K562 (cell line): Measurements from ENCODE around the gene CLCF1. TPM values are rescaled to one million over a fixed set of nuclear protein-coding genes. Genes with fewer than 3 reads are reported as not detected.

ENCODE experiments used
- ATAC-seq: fragments of 200-7000 bp; cut with Tn5 transposase; 3 replicates; pipeline ENCODE4 v1.9.1; 2020; ENCODE audit warnings: moderate library complexity
- BruUV-seq: library from RNA; stranded (reverse); fragments of 400-500 nt; replicated peaks from 2 replicates; lab custom pipeline; 2021; lab: Mats Ljungman, UMichigan
- CTCF ChIA-PET: fragments of 300-600 bp; formaldehyde crosslinking; extraction: SDS; loops from one replicate; lab custom pipeline; 2021; ENCODE audit warnings: low intra/inter-chr PET ratio; lab: Yijun Ruan, JAX
- POLR2A ChIA-PET: fragments of 300-600, 350-650 bp; sonication (Branson Sonifier 250); formaldehyde crosslinking; extraction: SDS; loops from one replicate; lab custom pipeline; 2021; ENCODE audit warnings: antibody characterized with exemption, inconsistent platforms; lab: Yijun Ruan, JAX
- DNase-seq, 4 experiments: peaks; one replicate each; pipeline versions ENCODE4 v3.0.0 to v3.0.0-alpha.2; 2011 to 2018; ENCODE audit warnings: low spot score in 3 of 4, mixed read lengths in 3 of 4; ENCODE audit errors: extremely low read depth in 1 of 4
- FAIRE-seq: peaks from 2 replicates; lab custom pipeline; 2011; peaks lifted over from hg19 to GRCh38; lab: Jason Lieb, UNC
- H2AFZ ChIP-seq: 2 replicates; pipeline ENCODE4 v1.6.0; 2011; ENCODE audit warnings: low read depth, low read length, control low read depth, inconsistent platforms
- H3K27ac ChIP-seq: fragments of 200-600 bp; 3 replicates; pipeline ENCODE4 v1.8.0; 2011; ENCODE audit warnings: low read depth, mild to moderate bottlenecking, control low read depth, inconsistent platforms, low read length, moderate library complexity, mixed read lengths; ENCODE audit errors: extremely low read depth
- H3K27me3 ChIP-seq, 2 experiments: fragments of 300-600 bp in 1 of 2; 2 replicates in 1 of 2; 3 replicates in 1 of 2; pipeline versions ENCODE4 v1.6.0 to v1.8.0; 2011; ENCODE audit warnings: inconsistent platforms in 2 of 2, low read length in 2 of 2, mild to moderate bottlenecking in 1 of 2, mixed read lengths in 1 of 2, moderate library complexity in 1 of 2; ENCODE audit not compliant: control insufficient read depth in 2 of 2, insufficient read depth in 2 of 2
- H3K36me3 ChIP-seq: fragments of 300-600 bp; 3 replicates; pipeline ENCODE4 v1.8.0; 2011; ENCODE audit warnings: mild to moderate bottlenecking, low read length, inconsistent platforms; ENCODE audit not compliant: control insufficient read depth, insufficient read depth
- H3K4me1 ChIP-seq, 2 experiments: fragments of 200-600 bp in 1 of 2; replicated peaks in 1 of 2; 2 replicates in 1 of 2; 3 replicates in 1 of 2; pipeline versions ENCODE4 v1.5.1 to v1.8.0; 2011; ENCODE audit warnings: inconsistent platforms in 2 of 2, low read length in 2 of 2, mild to moderate bottlenecking in 1 of 2, mixed read lengths in 1 of 2, moderate library complexity in 1 of 2; ENCODE audit not compliant: control insufficient read depth in 2 of 2, insufficient read depth in 2 of 2
- H3K4me2 ChIP-seq: 2 replicates; pipeline ENCODE4 v1.6.1; 2011; ENCODE audit warnings: low read length, control low read depth, inconsistent platforms, mixed read lengths; ENCODE audit not compliant: insufficient read depth
- H3K4me3 ChIP-seq: fragments of 200-600 bp; sonication (generic), shearing (Covaris generic); 2 replicates; pipeline ENCODE4 v1.5.1; 2016; ENCODE audit warnings: control low read depth, inconsistent platforms
- H3K79me2 ChIP-seq: fragments of 200-600 bp; 3 replicates; pipeline ENCODE4 v1.8.0; 2011; ENCODE audit warnings: low read length, inconsistent platforms; ENCODE audit not compliant: control insufficient read depth, insufficient read depth
- H3K9ac ChIP-seq, 2 experiments: 2 replicates each; pipeline versions ENCODE4 v1.6.0 to v1.6.1; 2011; ENCODE audit warnings: low read depth in 2 of 2, low read length in 2 of 2, control low read depth in 1 of 2, inconsistent platforms in 1 of 2, mild to moderate bottlenecking in 1 of 2, mixed read lengths in 1 of 2; ENCODE audit not compliant: insufficient read depth in 1 of 2
- H3K9me1 ChIP-seq: one replicate; pipeline ENCODE4 v1.6.0; 2011; ENCODE audit warnings: inconsistent platforms, mild to moderate bottlenecking, low read length, moderate library complexity; ENCODE audit not compliant: control insufficient read depth, insufficient read depth
- H3K9me3 ChIP-seq: replicated peaks from 2 replicates; pipeline ENCODE4 v1.5.1; 2011; ENCODE audit warnings: low read depth, low read length, inconsistent platforms; ENCODE audit not compliant: control insufficient read depth, insufficient read depth
- H4K20me1 ChIP-seq: replicated peaks from 2 replicates; pipeline ENCODE4 v1.6.1; 2011; ENCODE audit warnings: low read length, inconsistent platforms, mixed read lengths; ENCODE audit not compliant: control insufficient read depth, insufficient read depth
- CTCF ChIP-seq, 3 experiments: IDR thresholded peaks in 2 of 3; conservative IDR thresholded peaks in 1 of 3; 2 replicates each; pipeline ENCODE4 v1.5.1; 2011 to 2012; ENCODE audit warnings: low read length in 3 of 3, mild to moderate bottlenecking in 3 of 3, control low read depth in 2 of 3, improper control_type of control experiment in 1 of 3, inconsistent platforms in 1 of 3, low read depth in 1 of 3, mixed read lengths in 1 of 3, moderate library complexity in 1 of 3; ENCODE audit not compliant: insufficient read depth in 2 of 3
- MYC ChIP-seq, 2 experiments: fragments of 250-450 bp in 1 of 2; sonication (Bioruptor Pico) in 1 of 2; IDR thresholded peaks; 2 replicates each; pipeline versions ENCODE4 v1.5.1 to v1.6.1; 2012 to 2021; ENCODE audit warnings: low read depth in 2 of 2, borderline replicate concordance in 1 of 2, improper control_type of control experiment in 1 of 2, low read length in 1 of 2, mild to moderate bottlenecking in 1 of 2, moderate library complexity in 1 of 2
- POLR2G ChIP-seq: fragments of 200-400 bp; formaldehyde crosslinking; IDR thresholded peaks from 2 replicates; pipeline ENCODE4 v1.6.1; 2017; ENCODE audit warnings: low read depth, mild to moderate bottlenecking, antibody characterized with exemption, low read length, moderate library complexity
- RAD21 ChIP-seq, 2 experiments: fragments of 250-450 bp in 1 of 2; fragments of 450-650 bp in 1 of 2; sonication (Bioruptor Pico) in 1 of 2; formaldehyde crosslinking in 1 of 2; IDR thresholded peaks in 1 of 2; conservative IDR thresholded peaks in 1 of 2; 2 replicates each; pipeline versions ENCODE4 v1.4.0 to v1.8.0; 2020 to 2022; ENCODE audit warnings: mild to moderate bottlenecking in 2 of 2, moderate library complexity in 1 of 2
- RB1 ChIP-seq: fragments of 450-650 bp; IDR thresholded peaks from 2 replicates; pipeline ENCODE4 v1.6.1; 2017; ENCODE audit warnings: low read depth, mild to moderate bottlenecking
- TAF9B ChIP-seq: fragments of 450-650 bp; IDR thresholded peaks from 2 replicates; pipeline ENCODE4 v1.6.1; 2018; ENCODE audit warnings: mild to moderate bottlenecking; ENCODE audit not compliant: partially characterized antibody
- TAL1 ChIP-seq: fragments of 450-650 bp; IDR thresholded peaks from 2 replicates; pipeline ENCODE4 v1.6.1; 2016; ENCODE audit warnings: mild to moderate bottlenecking
- ZNF263 ChIP-seq: sonication (generic); formaldehyde crosslinking; IDR thresholded peaks from 2 replicates; pipeline ENCODE4 v1.8.0; 2022; ENCODE audit warnings: mild to moderate bottlenecking, missing genetic modification reagents, borderline replicate concordance
- WGBS: fragments of 100-300 bp; shearing (Covaris generic); methylation state at CpG from one replicate; pipeline ENCODE4 v1.1.6; 2016; ENCODE audit warnings: low coverage, mixed read lengths; ENCODE audit not compliant: insufficient coverage; ENCODE audit errors: missing lambda C conversion rate; 5-methylcytosine and 5-hydroxymethylcytosine counted together
- in situ Hi-C: fragments of 300-500 bp; cut with MboI; formaldehyde crosslinking; loops from 4 replicates; pipeline ENCODE4 v1.15.0; 2018; ENCODE audit warnings: inconsistent platforms, mixed read lengths
- intact Hi-C: fragments of 100-400 bp; cut with micrococcal nuclease; formaldehyde crosslinking; loops from 2 replicates; pipeline ENCODE4 v1.14.2; 2022
- polyA plus RNA-seq, 8 experiments: library from polyadenylated mRNA; depleted of rRNA in 4 of 8; stranded (reverse) in 5 of 8; unstranded in 3 of 8; fragments of >200 nt; fragmentation: Nextera tagmentation in 2 of 8; fragmentation: Illumina TruSeq in 1 of 8; extraction: Ambion mirVana in 2 of 8; extraction: Trizol in 1 of 8; gene quantifications; 2 replicates each; pipeline versions ENCODE4 v1.2.1 to v1.2.3, GENCODE V29; 2011 to 2014; ENCODE audit warnings: inconsistent platforms in 1 of 8, missing spikeins in 1 of 8
- total RNA-seq, 7 experiments: library from RNA; depleted of rRNA in 6 of 7; stranded (reverse); fragments of >200 nt in 6 of 7; fragmentation: Illumina TruSeq in 2 of 7; extraction: Trizol in 2 of 7; gene quantifications; 2 replicates each; pipeline versions ENCODE4 v1.2.1 to v1.2.3, GENCODE V29; 2011 to 2021; ENCODE audit warnings: low replicate concordance in 1 of 7

The CLCF1 gene
- total and polyA plus RNA-seq, 9 of the 15 experiments (the other 6 are each of a cell fraction or from before 2014, with no cell fraction given) = 0.49 to 5.8 (median 3.0) TPM

GRCh38 chr11:67406969-67407687 is 33.7 kb upstream of the CLCF1 start:
- Histone ChIP-seq H3K9ac (peak overlapping the region in 1 of 2 experiments; percentile 79; a peak in 2 of 4 replicates), H3K4me3 (no peak overlapping the region), H3K79me2 (no peaks in the 10 kb centered on the region), H3K36me3 (no peaks in the 10 kb centered on the region), H2AFZ (no peak overlapping the region), H3K27me3 (no peaks in the 10 kb centered on the region), H4K20me1 (no peaks in the 10 kb centered on the region), H3K9me3 (no peaks in the 10 kb centered on the region), H3K27ac (no peak overlapping the region), H3K4me2 (no peak overlapping the region), H3K4me1 (peaks cover 21 to 78% of the 10 kb centered on the region in 2 experiments), H3K9me1 (no peaks in the 10 kb centered on the region)
- intact Hi-C loops = no loop called here
- no TSS peak for BruUV-seq
- DNase-seq (peak in 1 of 4 experiments; percentile 32), ATAC-seq (peak; percentile 40), FAIRE-seq (no peak)
- CTCF ChIA-PET = interaction anchor here (0.6 kb wide), 2 partner anchors 8 to 60 kb away, joined by 3 read pairs; no protein-coding TSS in a partner anchor
- 19% methylated on average over 9 of the region's 12 CpGs for WGBS
- POLR2A ChIA-PET = interaction anchor here (0.6 to 1.6 kb wide), 6 partner anchors 10 to 141 kb away, joined by 3 to 7 read pairs (median 3); no protein-coding TSS in a partner anchor
- TF ChIP-seq ZNF263 (CRISPR knock-in tag) = peak; percentile 66; the same call in 1 of the 2 replicates
- no peak for TF ChIP-seq TAF9B
- TF ChIP-seq CTCF (IDR thresholded peaks at IDR 0.05 in 2 of 3, conservative IDR thresholded peaks at IDR 0.05 in 1 of 3; ENCODE audit: insufficient read depth in 2 of 3, low read depth in 1 of 3, low read length in 3 of 3) = peak in 2 of 3 experiments; percentile 21 to 32; a peak in 3 of 6 replicates
- 0 out of 2 replicates have a peak, but pooled peaks have one; percentile 30 for TF ChIP-seq MYC (IDR thresholded peaks at IDR 0.05; ENCODE audit: low read depth, low read length)
- TF ChIP-seq MYC (CRISPR knock-in tag; IDR thresholded peaks at IDR 0.05; ENCODE audit: borderline replicate concordance, low read depth) = no peak
- TF ChIP-seq TAL1 = no peak
- TF ChIP-seq RAD21 (CRISPR knock-in tag; conservative IDR thresholded peaks at IDR 0.05 in 1 of 2, IDR thresholded peaks at IDR 0.05 in 1 of 2) = peak in 1 of 2 experiments; percentile 35; a peak in 1 of 4 replicates
- peak; percentile 28; the same call in 1 of the 2 replicates for TF ChIP-seq POLR2G
- TF ChIP-seq RB1 = peak; percentile 8; the same call in 1 of the 2 replicates
- in situ Hi-C loops = no loop called here
